HG03196 (cell line): Measurements from ENCODE around the gene KDM5C.

Experiments used
- ATAC-seq: cut with Tn5 transposase; IDR thresholded peaks from one replicate; pipeline ENCODE4 v1.9.1; 2021; ENCODE audit not compliant: unreplicated experiment

KDM5C gene

GRCh38 chrX:53224860-53225797, at the start of gene KDM5C:
TSS of gene KDM5C (minus strand) at chrX:53225207. CDS start at chrX:53224889, 318 bp downstream.
- peak; percentile 63 for ATAC-seq

- ATAC-seq, result no peak
These were observed 47.9 kb upstream of the KDM5C start for GRCh38 chrX:53272808-53273337.

GRCh38 chrX:53269536-53270107, 44.6 kb upstream of the KDM5C start:
- ATAC-seq, result no peak

- no peak for ATAC-seq
These were observed 43.2 kb upstream of the KDM5C start for GRCh38 chrX:53268173-53268572.

GRCh38 chrX:53266914-53267313, 41.9 kb upstream of the KDM5C start:
- ATAC-seq, result no peak

- ATAC-seq, result no peak
These were observed 41.0 kb upstream of the KDM5C start for GRCh38 chrX:53265771-53266574.

GRCh38 chrX:53263597-53264094, 38.6 kb upstream of the KDM5C start:
- ATAC-seq, result no peak

- no peak for ATAC-seq
These were observed 37.9 kb upstream of the KDM5C start for GRCh38 chrX:53262918-53263394.

GRCh38 chrX:53262189-53262917, 37.3 kb upstream of the KDM5C start:
- no peak for ATAC-seq

- ATAC-seq, result no peak
These were observed 36.5 kb upstream of the KDM5C start for GRCh38 chrX:53261355-53261972.

GRCh38 chrX:53260836-53261235, 35.8 kb upstream of the KDM5C start:
- no peak for ATAC-seq

- no peak for ATAC-seq
These were observed 32.8 kb upstream of the KDM5C start for GRCh38 chrX:53257670-53258423.

GRCh38 chrX:53257166-53257565, 32.2 kb upstream of the KDM5C start:
- ATAC-seq, result no peak

- ATAC-seq, result no peak
These were observed 31.5 kb upstream of the KDM5C start for GRCh38 chrX:53256446-53257041.

GRCh38 chrX:53255738-53256191, 30.8 kb upstream of the KDM5C start:
- ATAC-seq, result no peak

- ATAC-seq, result no peak
These were observed 29.8 kb upstream of the KDM5C start for GRCh38 chrX:53254570-53255461.

- ATAC-seq, result no peak
These were observed 28.4 kb upstream of the KDM5C start for GRCh38 chrX:53253293-53254020.
